HG02678 (cell line): Measurements from ENCODE around the gene BANF2.

Source experiments
- ATAC-seq: cut with Tn5 transposase; IDR thresholded peaks from one replicate; pipeline ENCODE4 v1.9.1; 2021; ENCODE audit warnings: mild to moderate bottlenecking, moderate library complexity; ENCODE audit not compliant: unreplicated experiment

The BANF2 gene

GRCh38 chr20:17663486-17663885 is 36.3 kb upstream of the BANF2 start:
- no peak for ATAC-seq

GRCh38 chr20:17664025-17664633 is 35.6 kb upstream of the BANF2 start:
- ATAC-seq: no peak

DNA sequence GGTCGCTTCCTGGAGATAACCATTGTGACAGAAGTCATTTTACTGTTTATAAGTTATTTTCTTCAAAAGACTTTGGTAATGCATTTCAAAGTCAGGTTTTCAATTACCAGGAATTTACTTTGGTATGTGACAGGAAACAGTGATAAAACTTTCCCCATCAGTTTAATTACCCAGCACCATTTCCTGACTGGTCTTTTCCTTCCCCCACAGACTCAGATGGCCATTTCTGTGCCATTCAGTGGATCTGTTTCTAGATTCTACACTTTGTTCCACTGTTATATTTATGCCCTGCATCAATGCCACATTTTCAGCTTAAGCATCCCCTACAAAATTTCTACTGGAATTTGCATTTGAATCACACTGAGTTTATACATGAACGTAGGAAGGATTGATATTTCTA is 34.0 kb upstream of the BANF2 start:
- no peak for ATAC-seq

DNA sequence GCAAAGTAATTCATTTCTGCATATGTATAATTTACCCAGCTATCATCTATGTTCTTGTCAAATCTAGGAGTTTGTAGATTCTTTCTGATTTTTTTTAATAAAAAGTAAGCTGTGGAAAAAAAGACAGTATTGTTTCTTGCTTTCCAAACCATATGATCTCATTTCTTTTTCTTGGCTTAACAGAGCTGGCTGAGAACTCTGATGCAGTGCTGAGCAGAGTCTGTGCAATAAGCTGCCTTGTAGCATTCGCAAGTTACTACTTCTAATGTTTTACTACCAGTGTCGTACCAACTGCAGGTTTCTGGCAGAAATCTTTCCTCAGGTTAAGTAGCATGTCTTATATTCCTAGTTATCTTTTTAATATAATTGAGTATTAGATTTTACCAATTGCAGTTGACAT is 33.3 kb upstream of the BANF2 start:
- ATAC-seq: no peak

GRCh38 chr20:17667445-17667844 is 32.3 kb upstream of the BANF2 start:
- ATAC-seq: no peak

GRCh38 chr20:17668432-17668831 is 31.3 kb upstream of the BANF2 start:
- no peak for ATAC-seq

DNA sequence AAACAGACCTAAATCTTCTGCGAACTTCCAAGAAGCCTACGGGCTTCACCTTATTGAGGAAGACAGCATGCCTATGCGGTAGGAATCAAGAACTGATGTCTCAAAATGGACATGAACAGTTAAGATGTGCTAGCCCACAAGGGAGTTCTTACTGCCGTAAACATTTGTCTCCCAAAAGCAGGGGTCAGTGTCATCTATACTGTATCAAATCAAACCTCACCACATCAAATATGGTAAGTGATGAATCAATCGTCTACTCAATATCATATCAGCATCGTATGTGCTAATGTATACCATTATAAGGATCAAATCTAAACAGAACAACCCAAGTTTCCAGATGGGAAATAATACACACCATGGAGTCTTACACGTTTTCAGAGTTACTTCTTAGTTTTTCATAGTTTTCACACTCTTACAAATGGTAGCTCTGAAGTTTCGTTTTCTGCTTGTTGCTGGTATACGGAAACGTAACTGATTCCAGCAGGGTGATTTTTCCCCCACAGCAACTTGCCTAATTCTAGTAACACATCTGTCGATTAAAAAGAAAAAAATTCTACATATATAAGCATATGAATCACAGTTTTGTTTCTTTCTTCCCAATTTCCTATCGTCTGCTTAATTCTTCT is 30.3 kb upstream of the BANF2 start:
- ATAC-seq: no peak

DNA sequence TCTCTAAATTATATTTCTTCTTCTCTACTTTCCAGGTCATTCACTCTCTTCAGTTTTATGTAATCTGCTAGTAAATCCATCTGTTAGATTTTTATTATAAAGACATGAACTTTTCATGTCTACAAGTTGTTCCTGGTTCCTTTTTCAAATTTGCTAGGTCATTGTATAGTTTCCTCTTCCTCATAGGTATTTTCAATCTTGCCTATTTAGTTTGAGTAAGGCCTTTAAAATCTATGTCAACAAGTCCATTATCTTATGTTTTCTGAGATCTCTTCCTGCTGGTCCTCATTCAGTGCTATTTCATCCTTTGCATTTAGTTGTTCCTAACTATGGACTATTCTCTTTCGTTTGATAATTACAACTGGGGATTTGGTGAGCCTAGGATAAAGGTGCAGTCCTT is 28.8 kb upstream of the BANF2 start:
- ATAC-seq: no peak

- ATAC-seq: no peak
Measured at GRCh38 chr20:17671565-17671964, 28.2 kb upstream of the BANF2 start.

- ATAC-seq: no peak
Measured at GRCh38 chr20:17673084-17673483, 26.7 kb upstream of the BANF2 start.

- ATAC-seq: no peak
Measured at GRCh38 chr20:17674722-17675518, 24.8 kb upstream of the BANF2 start.

DNA sequence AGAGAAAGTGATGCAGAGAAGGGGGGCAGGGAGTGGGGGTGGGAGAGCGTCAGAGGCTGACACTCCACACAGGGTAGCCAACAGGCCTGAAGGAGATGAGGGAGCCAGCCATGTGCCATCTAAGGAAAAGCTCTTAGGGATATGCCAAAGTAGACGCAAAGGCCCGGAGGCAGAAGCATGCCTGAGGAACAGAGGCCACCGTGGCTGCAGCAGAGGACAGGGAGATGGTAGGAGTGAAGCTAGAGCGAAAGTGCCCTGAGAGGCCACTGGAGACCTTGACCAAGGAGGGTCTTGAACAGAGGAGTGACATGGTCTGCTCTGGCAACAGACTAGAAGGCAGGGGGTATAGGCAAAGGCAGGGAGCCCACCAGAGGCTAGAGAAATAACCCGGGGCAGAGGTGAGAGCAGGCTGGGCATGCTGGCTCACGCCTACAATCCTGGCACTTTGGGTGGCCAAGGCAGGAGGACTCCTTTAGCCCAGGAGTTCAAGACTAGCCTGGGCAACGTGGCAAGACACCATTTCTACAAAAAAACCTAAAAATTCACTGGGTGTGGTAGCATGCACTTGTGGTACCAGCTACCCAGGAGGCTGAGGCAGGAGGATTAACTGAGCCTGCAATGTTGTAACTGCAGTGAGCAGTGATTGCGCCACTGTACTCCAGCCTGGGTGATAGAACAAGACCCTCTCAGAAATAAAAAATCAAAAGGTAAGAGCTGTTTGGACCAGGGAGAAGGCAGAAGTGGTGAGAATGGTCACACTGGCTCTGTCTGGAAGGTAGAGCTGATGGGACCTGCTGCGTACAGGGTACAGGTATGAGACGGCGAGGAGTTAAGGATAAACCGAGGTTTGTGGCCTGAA is 24.0 kb upstream of the BANF2 start:
- no peak for ATAC-seq

GRCh38 chr20:17676378-17676759 is 23.4 kb upstream of the BANF2 start:
- no peak for ATAC-seq

DNA sequence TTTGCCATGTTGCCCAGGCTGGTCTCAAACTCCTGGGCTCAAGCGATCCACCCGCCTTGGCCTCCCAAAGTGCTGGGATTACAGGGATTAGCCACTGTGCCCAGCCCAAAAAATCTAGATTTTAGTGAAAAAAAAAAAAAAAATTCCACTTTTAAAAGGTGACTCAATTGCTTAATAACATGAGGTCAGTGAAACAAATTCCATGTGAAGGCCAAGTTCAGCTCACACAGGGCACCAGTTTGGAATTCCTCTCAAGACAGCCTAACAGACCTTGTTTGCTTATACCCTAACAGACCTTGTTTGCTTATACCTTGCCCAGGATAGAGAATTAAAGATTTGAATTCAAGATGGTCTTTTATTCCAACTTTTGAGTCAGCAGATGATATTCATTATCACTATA is 22.8 kb upstream of the BANF2 start:
- no peak for ATAC-seq

GRCh38 chr20:17678295-17678694 is 21.5 kb upstream of the BANF2 start:
- no peak for ATAC-seq

- ATAC-seq: no peak
Measured at GRCh38 chr20:17678886-17679285, 20.9 kb upstream of the BANF2 start.

DNA sequence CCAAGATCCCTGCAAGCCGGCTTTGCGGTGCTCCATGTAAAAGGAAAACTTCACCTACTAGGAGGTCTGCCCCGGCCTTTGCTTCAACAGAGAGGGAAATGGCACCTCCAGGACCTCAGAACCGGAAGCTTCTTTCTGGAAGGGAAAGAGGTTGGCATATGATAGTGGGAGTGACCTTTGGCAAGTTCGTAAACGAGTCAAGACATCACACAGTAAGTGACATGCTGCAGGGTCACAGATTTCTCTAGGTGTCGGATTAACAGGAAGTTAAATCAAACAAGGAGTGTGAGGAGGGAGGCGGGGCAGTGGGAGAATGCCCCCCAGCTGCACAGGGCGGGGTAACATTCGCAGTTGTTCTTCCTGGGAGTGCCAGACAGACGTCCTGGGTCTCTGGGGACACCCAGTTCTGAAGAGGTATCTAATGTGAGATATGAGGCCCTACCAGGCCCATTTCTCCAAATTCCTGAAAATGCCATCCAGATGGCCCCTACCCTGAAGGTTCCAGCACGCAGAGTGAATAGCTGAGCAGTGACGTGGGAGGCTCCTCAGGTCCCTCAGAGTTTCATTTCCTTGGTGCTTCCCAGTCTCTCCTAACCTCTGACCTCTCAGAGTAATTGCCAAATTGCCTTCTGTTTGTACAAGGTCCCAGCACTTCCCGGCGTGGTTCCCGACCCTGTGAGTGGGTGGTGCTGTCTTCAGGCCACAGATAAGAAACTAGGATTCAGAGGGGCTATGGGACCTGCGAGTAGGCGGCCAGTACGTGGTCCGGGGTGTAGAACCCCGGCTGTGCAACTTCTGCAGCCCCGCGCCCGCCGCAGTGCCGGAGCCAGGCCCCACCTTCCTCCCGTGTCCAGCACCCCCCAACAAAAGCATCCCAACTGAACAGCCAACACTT is 19.6 kb upstream of the BANF2 start:
- ATAC-seq: no peak

DNA sequence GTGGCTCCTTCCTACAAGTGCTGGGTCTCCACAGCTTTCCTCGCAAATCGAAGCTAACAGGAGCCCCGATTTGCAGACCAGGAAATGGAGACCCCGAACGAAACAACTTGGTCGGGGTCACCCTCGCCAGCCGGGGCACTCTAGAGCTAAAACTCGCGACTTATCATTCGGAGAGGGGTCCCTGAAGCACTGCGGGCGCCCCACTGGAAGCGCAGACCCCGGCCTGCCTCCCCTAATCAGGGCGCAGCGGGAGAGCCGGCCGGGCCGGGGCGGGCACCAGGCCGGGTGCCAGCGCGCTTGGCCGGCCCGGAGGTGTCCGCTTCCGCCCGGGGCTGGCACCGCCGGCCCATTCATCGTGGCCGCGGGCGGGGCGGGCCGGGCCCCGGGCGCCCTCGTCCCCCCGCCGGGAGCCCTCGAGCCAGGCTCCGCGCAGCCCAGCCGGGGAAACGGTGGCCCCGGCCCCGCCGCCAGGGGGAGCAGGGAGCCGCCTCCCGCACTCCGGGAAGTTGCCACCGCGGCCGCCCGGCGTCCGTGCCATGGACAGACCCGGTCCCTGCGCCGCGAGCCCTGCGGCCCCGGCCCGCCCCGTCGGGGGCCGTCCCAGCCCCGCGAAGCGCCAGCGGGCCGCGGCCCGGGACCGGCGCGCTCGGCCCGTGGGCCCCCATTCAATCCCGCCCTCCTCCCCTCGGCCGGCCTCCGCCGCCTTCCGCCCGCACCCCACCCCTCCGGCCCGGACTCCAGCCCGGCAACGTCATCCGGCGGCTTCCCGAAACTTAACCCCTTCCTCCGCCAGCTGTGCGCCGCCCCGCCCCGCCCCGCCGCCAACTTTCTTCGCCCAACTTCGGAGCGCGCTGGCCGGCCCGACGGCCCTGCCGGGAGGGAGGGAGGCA is 18.7 kb upstream of the BANF2 start:
- peak; percentile 32 for ATAC-seq

DNA sequence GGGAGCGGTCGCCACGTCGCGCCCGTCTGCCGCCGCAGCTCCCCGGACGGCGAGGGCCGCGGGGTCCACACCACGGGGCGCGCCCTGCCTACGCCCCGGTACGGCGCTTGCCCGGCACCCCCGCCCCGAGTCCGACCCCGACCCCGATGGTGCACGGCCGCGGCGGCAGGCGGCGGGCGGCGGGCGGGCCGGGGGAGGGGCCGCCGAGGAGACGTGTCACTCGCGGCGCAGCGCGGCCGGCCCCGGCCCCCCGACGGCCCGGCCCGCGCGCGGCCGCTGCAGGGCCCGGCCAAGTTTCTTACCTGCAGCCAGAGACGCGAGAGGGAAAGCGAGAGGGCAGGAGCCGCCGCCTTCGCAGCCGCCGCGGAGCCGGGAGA is 18.1 kb upstream of the BANF2 start:
- ATAC-seq: peak; percentile 3
